ENCODE data around the gene LGALS3BP.

LGALS3BP gene

DNA sequence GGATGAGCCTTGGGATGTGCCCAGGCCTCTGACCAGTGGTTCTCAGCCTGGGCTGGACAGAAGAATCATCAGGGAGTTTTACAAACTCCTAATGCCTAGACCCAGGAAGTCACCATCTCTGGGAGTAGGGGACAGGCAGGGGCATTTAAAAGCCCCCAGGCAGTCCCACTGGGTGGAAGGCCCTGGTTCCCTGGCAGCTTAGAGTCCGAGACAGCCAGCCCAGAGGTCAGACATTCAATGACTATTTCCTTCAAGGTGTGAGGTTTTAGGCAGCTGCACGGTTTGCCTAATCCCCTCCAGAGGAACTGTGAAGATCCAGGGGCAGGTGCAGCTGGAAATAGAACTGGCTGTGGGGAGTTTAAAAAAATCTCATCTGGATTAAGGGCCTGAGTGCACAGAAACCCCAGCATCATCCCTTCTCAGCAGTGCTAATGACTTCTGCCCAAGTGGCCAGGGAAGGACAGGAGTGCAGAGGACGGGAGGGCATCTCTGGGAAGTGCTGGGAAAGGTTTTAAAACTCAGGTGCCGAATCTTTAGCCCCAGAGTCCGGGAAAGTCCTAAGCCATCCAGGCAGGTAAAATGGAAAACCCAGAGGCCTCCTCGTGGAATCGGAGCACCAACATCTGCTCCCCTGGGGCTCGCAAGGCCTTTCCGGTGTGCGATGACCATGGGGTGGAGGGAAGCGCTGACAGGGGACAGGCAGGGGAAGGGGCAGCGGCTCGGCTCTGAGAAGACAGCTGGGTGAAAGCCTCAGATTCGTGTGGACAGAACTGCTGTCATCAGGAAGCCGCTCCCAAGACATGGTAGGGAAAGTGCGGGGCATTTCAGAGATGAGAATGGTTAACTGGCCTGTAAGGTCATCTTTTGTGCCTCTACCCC lies 1.5 kb upstream of the LGALS3BP start:
- no peak for DNase-seq (ENCODE audit: low read depth in 2 of 2)

- DNase-seq (ENCODE audit: low read depth in 2 of 2), result no peak
Measured at GRCh38 chr17:78980624-78980972, 875 bp upstream of the LGALS3BP start.

- no peak for DNase-seq (ENCODE audit: low read depth in 2 of 2)
Measured at GRCh38 chr17:78977997-78978973, 1.4 kb downstream of the LGALS3BP start.

DNA sequence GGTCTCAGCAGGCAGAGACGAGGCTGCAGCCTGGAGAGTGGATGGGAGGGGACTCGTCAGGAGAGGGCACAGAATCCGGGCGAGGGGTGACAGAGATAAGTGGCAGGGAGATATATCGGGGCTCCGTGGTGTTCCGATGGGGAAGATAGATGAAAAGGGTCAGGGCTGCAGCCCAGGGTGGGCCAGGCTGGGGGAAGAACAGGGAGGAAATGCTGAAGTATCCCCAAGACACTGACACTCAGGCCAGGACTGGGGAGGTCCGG lies 2.1 kb downstream of the LGALS3BP start:
- no peak for DNase-seq (ENCODE audit: low read depth in 2 of 2)

GRCh38 chr17:78976907-78977680 lies 2.6 kb downstream of the LGALS3BP start:
- no peak for DNase-seq (ENCODE audit: low read depth in 2 of 2)

DNA sequence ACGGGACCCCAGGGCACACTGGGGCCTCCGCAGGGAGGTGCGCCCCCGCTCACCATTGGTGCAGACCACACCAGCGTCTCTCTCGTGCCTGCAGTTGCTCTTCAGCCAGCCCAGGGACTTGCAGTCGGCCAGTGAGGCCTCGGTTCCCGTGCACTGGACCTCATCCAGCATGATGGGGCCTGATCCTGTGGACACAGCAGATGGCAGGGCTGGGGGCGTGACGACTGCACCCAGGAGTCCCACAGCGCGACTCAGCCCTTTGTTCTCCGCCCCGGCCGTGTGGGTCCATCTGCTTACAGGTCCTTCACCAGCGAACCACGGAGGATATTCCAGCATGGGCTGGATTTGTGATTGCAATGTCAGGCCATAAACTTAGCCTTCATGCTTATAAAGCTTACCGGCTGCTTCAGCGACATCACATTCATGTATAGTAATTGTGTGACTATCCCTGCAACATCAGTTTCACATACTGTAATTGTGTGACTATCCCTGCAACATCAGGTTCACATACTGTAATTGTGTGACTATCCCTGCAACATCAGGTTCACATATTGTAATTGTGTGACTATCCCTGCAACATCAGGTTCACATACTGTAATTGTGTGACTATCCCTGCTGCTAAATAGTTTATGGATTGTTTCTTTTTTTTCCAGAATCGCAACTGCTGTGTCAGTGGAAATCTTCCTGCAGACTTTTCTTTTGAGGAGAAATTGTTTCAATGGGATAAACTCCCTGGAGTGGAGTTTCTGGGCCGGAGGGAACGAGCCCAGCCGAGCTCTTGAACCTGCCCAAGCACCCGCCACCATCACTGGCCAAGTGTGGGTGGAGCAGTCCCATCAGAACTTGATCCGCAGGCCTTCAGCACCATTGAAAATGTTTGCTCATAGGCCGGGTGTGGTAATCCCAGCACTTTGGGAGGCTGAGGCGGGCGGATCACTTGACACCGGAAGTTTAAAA lies 4.8 kb downstream of the LGALS3BP start:
- no peak for DNase-seq (ENCODE audit: low read depth in 2 of 2)

GRCh38 chr17:78973792-78974520 lies 5.8 kb downstream of the LGALS3BP start:
- DNase-seq (ENCODE audit: low read depth in 2 of 2), result no peak

- no peak for DNase-seq (ENCODE audit: low read depth in 2 of 2)
Measured at GRCh38 chr17:78973196-78973595, 6.5 kb downstream of the LGALS3BP start.

- no peak for DNase-seq (ENCODE audit: low read depth in 2 of 2)
Measured at GRCh38 chr17:78972507-78973105, 7.1 kb downstream of the LGALS3BP start.

GRCh38 chr17:78971756-78972506 lies 7.8 kb downstream of the LGALS3BP start:
- no peak for DNase-seq (ENCODE audit: low read depth in 2 of 2)

DNA sequence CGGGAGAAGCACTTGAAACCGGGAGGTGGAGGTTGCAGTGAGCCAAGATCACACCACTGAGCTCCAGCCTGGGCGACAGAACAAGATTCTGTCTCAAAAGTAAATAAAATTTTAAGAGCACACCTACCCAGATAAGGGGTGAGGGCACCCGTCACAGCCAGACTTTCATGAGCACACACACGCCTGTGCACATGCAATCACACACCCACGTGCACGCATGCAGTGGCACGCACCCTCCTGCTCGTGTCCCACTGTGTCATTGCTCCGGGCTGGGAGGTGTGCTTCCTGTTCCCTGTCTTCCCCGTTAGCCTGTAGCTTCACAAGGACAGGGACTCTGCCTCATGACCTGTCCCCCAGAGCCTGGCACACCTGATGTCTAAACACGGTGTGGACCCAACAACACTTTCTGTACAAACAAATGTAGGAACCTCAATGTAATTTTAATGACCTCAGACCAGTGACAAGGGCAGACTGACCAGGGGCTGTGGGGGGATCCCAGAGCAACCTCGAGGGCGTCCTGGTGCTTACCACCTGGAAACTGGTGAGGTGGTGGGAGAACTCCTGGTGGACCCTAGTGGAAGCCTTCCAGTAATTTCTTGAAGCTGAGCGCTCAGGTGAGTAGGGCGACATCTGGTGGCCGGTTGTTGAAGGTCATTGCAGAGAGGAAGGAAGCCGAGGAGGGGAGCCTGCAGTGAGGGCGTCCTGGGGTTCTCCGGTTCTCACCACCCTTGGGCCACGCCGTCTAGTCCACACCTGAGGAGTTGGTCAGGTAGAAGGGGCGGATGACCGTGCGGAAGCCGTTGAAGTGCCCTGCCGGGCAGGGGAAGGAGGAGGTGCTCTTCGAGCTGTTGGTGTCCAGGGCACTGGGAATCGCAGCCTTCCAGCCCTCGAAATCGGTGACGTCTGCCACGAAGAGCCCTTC lies 8.6 kb downstream of the LGALS3BP start:
- peak; percentile 54 to 78 for DNase-seq (ENCODE audit: low read depth in 2 of 2)

- DNase-seq (ENCODE audit: low read depth in 2 of 2), result no peak
Measured at GRCh38 chr17:78969865-78970264, 9.9 kb downstream of the LGALS3BP start.

DNA sequence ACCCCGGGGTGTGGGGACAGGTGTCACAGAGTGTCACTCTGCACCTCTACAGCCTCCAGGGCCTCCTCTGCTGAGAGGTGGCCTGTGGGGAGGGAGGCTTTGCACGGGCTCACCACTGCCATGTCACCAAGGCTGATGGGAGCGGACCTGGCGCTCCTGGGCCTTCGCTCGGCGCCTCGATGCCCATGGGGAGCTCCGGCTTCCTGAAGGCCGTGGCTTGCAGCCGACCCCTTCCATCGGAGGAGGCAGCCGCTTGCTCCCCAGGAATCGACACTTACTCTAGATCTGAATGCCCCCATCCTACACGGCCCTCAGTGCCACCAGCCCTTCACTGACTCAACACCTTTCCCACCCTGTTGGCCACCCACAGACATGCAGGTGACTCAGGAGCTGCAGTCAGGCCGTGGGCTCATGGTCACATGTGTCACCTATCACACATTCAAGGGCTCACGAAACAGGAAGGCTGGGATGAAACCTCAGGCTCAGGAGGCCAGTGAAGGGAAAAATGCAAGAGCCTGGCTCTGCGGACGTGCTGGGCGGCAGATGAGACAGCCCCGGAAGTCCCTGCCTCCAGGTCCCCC lies 11.9 kb downstream of the LGALS3BP start:
- no peak for DNase-seq (ENCODE audit: low read depth in 2 of 2)

DNA sequence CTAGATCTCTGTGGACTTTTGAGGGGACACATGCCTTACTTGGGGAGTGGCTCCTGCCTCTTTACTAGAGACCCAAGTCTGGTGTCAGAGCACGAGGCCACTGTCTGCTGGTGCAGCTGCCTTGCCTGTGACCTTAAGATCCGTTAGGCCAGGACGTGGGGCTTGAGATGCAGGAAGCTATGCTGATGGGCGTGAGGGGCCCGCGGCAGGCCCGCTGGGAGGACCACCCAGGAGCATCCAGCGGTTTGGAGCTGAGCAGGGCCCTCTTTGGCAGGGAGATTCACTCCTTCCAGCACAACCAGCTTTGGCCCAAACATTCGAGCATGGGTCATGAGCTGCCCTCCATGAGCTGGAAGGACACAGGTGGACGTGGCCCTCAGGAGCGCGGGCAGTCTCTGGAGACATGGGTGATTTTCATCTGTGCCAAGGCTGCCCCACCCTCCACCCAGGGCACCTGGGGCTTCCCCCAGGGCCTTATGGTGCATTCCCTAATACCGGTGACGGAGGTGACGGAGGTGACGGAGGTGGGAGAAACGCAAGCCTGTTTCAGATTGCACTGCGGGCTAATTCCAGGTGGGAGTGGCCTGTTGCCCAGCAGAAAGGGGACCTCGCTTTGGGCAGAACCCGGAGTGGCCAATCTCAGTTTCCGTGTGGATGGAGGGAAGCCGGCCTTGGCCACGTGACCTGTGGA lies 12.7 kb downstream of the LGALS3BP start:
- no peak for DNase-seq (ENCODE audit: low read depth in 2 of 2)

DNA sequence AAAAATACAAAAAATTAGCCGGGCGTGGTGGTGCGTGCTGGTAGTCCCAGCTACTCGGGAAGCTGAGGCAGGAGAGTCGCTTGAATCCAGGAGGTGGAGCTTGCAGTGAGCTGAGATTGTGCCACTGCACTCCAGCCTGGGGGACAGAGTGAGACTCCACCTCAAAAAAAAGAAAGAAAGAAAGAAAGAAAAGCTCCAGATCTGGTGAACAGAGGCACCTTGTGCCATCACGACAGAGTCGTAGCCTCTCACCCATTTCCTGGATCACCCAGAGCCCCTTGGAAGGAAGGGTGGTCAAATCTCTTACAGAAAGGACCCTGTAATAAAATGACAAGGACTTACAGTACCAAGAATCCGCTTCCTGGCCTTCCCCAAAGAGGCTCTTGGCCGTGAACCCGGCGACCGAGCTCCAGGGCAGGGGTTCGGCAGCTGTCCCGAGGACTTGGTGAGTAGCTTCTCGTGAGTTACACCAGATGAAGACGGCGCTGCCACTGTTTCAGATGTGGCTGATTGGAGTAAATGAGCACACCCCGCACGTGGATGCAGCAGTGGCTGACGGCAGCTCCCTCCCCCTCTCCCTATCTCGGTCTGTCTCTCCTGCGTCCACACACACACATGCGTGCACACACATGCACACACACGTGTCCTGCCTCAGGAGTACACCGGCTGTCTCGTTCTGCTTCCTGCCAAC lies 13.5 kb downstream of the LGALS3BP start:
- no peak for DNase-seq (ENCODE audit: low read depth in 2 of 2)

DNA sequence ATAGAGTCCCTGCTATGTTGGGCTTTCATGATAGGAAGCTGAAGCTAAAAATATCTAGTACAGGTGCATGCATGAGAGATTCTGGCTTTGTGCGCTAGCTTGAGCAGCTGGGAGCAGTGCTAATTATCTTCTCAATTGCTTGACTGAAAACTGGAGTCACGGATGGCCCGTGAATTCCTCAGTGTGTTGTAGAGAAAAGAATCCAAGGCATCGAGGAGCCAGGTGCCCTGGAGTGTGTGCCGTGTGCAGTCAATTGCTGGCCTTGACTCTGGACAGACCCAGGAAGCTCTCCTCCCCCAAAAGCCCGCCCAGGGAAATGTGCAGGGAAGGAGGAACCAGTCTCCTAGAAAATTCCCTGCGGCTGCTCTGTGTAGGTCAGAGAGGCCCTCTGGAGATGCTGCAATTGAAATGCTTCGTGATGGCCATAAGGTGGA lies 14.2 kb downstream of the LGALS3BP start:
- DNase-seq (ENCODE audit: low read depth in 2 of 2), result no peak
